ENCODE data around the gene GALNT10.

GRCh38 chr5:154158379-154158737 is 32.2 kb upstream of the GALNT10 start:
- no peak for TF ChIP-seq PATZ1 (CRISPR knock-in tag; IDR thresholded peaks at IDR 0.05; ENCODE audit: borderline replicate concordance)
- no peak for TF ChIP-seq ZNF70 (CRISPR knock-in tag; IDR thresholded peaks at IDR 0.05)
